Karpas-422 (cell line): Measurements from ENCODE around the gene PEX11A. TPM values are rescaled to one million over a fixed set of nuclear protein-coding genes. Genes with fewer than 3 reads are reported as not detected.

ENCODE experiments used
- DNase-seq: peaks from one replicate; pipeline ENCODE4 v3.0.0-alpha.2; 2015
- H2AFZ ChIP-seq: fragments of 200-600 bp; sonication (generic); 2 replicates; pipeline ENCODE4 v1.6.1; 2014; ENCODE audit warnings: antibody characterized with exemption, low read length, mixed read lengths
- H3K27ac ChIP-seq: fragments of 200-600 bp; sonication (generic); 2 replicates; pipeline ENCODE4 v1.5.1; 2014; ENCODE audit warnings: mild to moderate bottlenecking, low read length, moderate library complexity
- H3K27me3 ChIP-seq: fragments of 200-600 bp; sonication (generic); 2 replicates; pipeline ENCODE4 v1.6.1; 2014; ENCODE audit warnings: low read length, mixed read lengths
- H3K36me3 ChIP-seq: fragments of 200-600 bp; sonication (generic); 2 replicates; pipeline ENCODE4 v1.6.1; 2014; ENCODE audit warnings: low read length, mixed read lengths; ENCODE audit not compliant: insufficient read depth
- H3K4me1 ChIP-seq: fragments of 200-600 bp; sonication (generic); 2 replicates; pipeline ENCODE4 v1.6.1; 2014; ENCODE audit warnings: mild to moderate bottlenecking, low read length, mixed read lengths
- H3K4me2 ChIP-seq: fragments of 200-600 bp; sonication (generic); 2 replicates; pipeline ENCODE4 v1.6.1; 2014; ENCODE audit warnings: low read length, low read depth, mild to moderate bottlenecking; ENCODE audit not compliant: poor library complexity, severe bottlenecking
- H3K4me3 ChIP-seq: fragments of 200-600 bp; sonication (generic); 2 replicates; pipeline ENCODE4 v1.5.1; 2014; ENCODE audit warnings: mild to moderate bottlenecking, antibody characterized with exemption, low read length, mixed read lengths
- H3K79me2 ChIP-seq: fragments of 200-600 bp; sonication (generic); 2 replicates; pipeline ENCODE4 v1.6.1; 2014; ENCODE audit warnings: mild to moderate bottlenecking, low read length, mixed read lengths
- H3K9ac ChIP-seq: fragments of 200-600 bp; sonication (generic); 2 replicates; pipeline ENCODE4 v1.6.0; 2014; ENCODE audit warnings: low read length
- H3K9me2 ChIP-seq: fragments of 200-600 bp; sonication (generic), shearing (Covaris generic); replicated peaks from 2 replicates; pipeline ENCODE4 v1.6.0; 2014; ENCODE audit warnings: mild to moderate bottlenecking, low read length, moderate library complexity; ENCODE audit not compliant: insufficient read depth
- H3K9me3 ChIP-seq: fragments of 300-700, 200-600 bp; sonication (generic); 2 replicates; pipeline ENCODE4 v1.6.1; 2014; ENCODE audit warnings: low read length, mixed read lengths
- H4K20me1 ChIP-seq: fragments of 200-600 bp; sonication (generic); 2 replicates; pipeline ENCODE4 v1.6.1; 2014; ENCODE audit warnings: mild to moderate bottlenecking, antibody characterized with exemption, low read length, low read depth; ENCODE audit not compliant: insufficient read depth
- total RNA-seq: library from RNA; depleted of rRNA; stranded (reverse); fragments of >200 nt; shearing (Covaris generic); gene quantifications from 2 replicates; pipeline ENCODE4 v1.2.3, GENCODE V29; 2014; ENCODE audit warnings: low replicate concordance

The PEX11A gene
- total RNA-seq, 1 experiment from 2014 or later: not detected

DNA sequence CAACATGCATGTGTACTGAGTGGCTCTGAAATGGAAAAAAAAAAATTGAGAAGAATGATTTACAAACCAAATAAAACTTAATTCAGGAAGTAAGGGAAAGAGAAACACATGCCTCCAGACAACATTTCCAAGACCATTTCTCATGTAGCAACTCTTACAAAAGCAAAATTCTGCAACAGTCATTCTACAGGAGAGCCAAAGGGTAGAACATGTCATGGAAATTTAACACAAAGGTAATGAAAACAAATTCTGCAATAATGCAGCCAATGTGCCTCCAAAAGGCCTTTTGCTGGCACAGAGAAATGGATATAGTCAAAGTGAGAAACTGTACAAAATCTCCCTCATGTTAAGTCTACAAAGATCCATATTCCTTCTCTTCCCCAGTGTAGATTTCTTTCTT lies 4.0 kb downstream of the PEX11A start:
- Histone ChIP-seq H3K9me2 (no peaks in the 10 kb centered on the region), H3K4me3 (no peak overlapping the region), H3K27ac (no peak overlapping the region), H3K27me3 (no peaks in the 10 kb centered on the region), H2AFZ (no peak overlapping the region), H3K9me3 (no peaks in the 10 kb centered on the region), H3K36me3 (no peaks in the 10 kb centered on the region), H3K4me1 (no peaks in the 10 kb centered on the region), H4K20me1 (no peaks in the 10 kb centered on the region), H3K4me2 (no peak overlapping the region), H3K9ac (no peak overlapping the region), H3K79me2 (no peaks in the 10 kb centered on the region)
- DNase-seq: no peak

DNA sequence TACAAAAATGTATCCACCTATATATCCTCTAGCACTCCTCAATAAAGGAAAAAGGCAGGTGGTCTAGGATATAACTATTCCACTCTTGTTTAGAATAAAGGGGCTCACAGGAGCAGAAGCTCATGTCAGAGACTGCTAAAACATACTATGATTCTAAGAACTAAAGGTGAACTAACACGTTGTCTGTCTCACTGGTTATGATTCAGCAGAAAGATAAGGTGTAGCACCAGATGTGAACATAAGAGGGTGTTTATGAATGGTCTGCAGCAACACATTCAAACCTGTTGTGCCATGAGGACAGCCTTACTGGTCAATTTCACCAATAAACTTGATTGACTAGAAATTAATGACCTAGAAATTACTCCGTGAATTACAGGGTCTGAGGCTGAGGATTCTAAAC lies 4.6 kb downstream of the PEX11A start:
- H3K36me3 ChIP-seq: no peaks in the 10 kb centered on the region
- H4K20me1 ChIP-seq: no peaks in the 10 kb centered on the region
- no peak overlapping the region for H2AFZ ChIP-seq
- no peaks in the 10 kb centered on the region for H3K4me1 ChIP-seq
- no peaks in the 10 kb centered on the region for H3K27me3 ChIP-seq
- H3K4me2 ChIP-seq: no peak overlapping the region
- no peak overlapping the region for H3K27ac ChIP-seq
- H3K9me3 ChIP-seq: no peaks in the 10 kb centered on the region
- H3K4me3 ChIP-seq: no peak overlapping the region
- H3K79me2 ChIP-seq: no peaks in the 10 kb centered on the region
- H3K9me2 ChIP-seq: no peaks in the 10 kb centered on the region
- H3K9ac ChIP-seq: no peak overlapping the region
- no peak for DNase-seq

GRCh38 chr15:89681146-89681545 lies 9.4 kb downstream of the PEX11A start:
- Histone ChIP-seq H3K9me3 (no peaks in the 10 kb centered on the region), H3K4me3 (no peak overlapping the region), H3K27ac (no peak overlapping the region)

GRCh38 chr15:89680282-89680873 lies 10.2 kb downstream of the PEX11A start:
- Histone ChIP-seq H3K4me2 (no peak overlapping the region), H2AFZ (no peak overlapping the region), H3K27ac (no peak overlapping the region), H3K9ac (no peak overlapping the region), H3K9me3 (no peaks in the 10 kb centered on the region), H3K4me1 (no peaks in the 10 kb centered on the region), H4K20me1 (no peaks in the 10 kb centered on the region), H3K4me3 (no peak overlapping the region), H3K9me2 (no peaks in the 10 kb centered on the region), H3K79me2 (no peaks in the 10 kb centered on the region), H3K27me3 (no peaks in the 10 kb centered on the region), H3K36me3 (no peaks in the 10 kb centered on the region)
- no peak for DNase-seq

More at GRCh38 chr15:89681146-89681545, 9.4 kb downstream of the PEX11A start:
- H3K36me3 ChIP-seq: no peaks in the 10 kb centered on the region
- no peaks in the 10 kb centered on the region for H3K27me3 ChIP-seq
- H3K4me1 ChIP-seq: no peaks in the 10 kb centered on the region
- no peak overlapping the region for H2AFZ ChIP-seq
- DNase-seq: no peak
- no peaks in the 10 kb centered on the region for H3K79me2 ChIP-seq
- no peak overlapping the region for H3K9ac ChIP-seq
- H4K20me1 ChIP-seq: no peaks in the 10 kb centered on the region
- no peak overlapping the region for H3K4me2 ChIP-seq
- H3K9me2 ChIP-seq: no peaks in the 10 kb centered on the region

- no peaks in the 10 kb centered on the region for H3K9me2 ChIP-seq
- no peak within 1 kb of the TSS for H3K4me2 ChIP-seq
- no peak within 1 kb of the TSS for H3K9ac ChIP-seq
- no peaks in the 10 kb centered on the region for H3K27me3 ChIP-seq
- H3K27ac ChIP-seq: no peak within 1 kb of the TSS
- no peaks in the 10 kb centered on the region for H3K79me2 ChIP-seq
- no peak within 1 kb of the TSS for H3K4me3 ChIP-seq
- H3K4me1 ChIP-seq: no peaks in the 10 kb centered on the region
- no peaks in the 10 kb centered on the region for H3K9me3 ChIP-seq
- H2AFZ ChIP-seq: no peak within 1 kb of the TSS
- no peak for DNase-seq
- no peaks in the 10 kb centered on the region for H3K36me3 ChIP-seq
- H4K20me1 ChIP-seq: no peaks in the 10 kb centered on the region
These were observed 11.3 kb downstream of the PEX11A start, which contains the start of gene PLIN1 for GRCh38 chr15:89679212-89679611. TSS of gene PLIN1 (minus strand) at chr15:89679367. CDS start at chr15:89677489, 1,878 bp downstream.

- H3K9me3 ChIP-seq: no peaks in the 10 kb centered on the region
- DNase-seq: no peak
- no peak overlapping the region for H3K4me2 ChIP-seq
- no peak overlapping the region for H3K4me3 ChIP-seq
- H3K36me3 ChIP-seq: no peaks in the 10 kb centered on the region
- no peaks in the 10 kb centered on the region for H3K79me2 ChIP-seq
- H2AFZ ChIP-seq: no peak overlapping the region
- no peaks in the 10 kb centered on the region for H4K20me1 ChIP-seq
- H3K27ac ChIP-seq: no peak overlapping the region
- no peak overlapping the region for H3K9ac ChIP-seq
- H3K9me2 ChIP-seq: no peaks in the 10 kb centered on the region
- no peaks in the 10 kb centered on the region for H3K4me1 ChIP-seq
- H3K27me3 ChIP-seq: no peaks in the 10 kb centered on the region
These were observed 13.2 kb downstream of the PEX11A start for GRCh38 chr15:89677381-89677780.

GRCh38 chr15:89675606-89676005 lies 14.9 kb downstream of the PEX11A start:
- H3K27me3 ChIP-seq: no peaks in the 10 kb centered on the region
- DNase-seq: no peak
- H3K4me1 ChIP-seq: no peaks in the 10 kb centered on the region
- H3K27ac ChIP-seq: no peak overlapping the region
- no peaks in the 10 kb centered on the region for H3K9me2 ChIP-seq
- no peaks in the 10 kb centered on the region for H4K20me1 ChIP-seq
- H3K4me2 ChIP-seq: no peak overlapping the region
- no peak overlapping the region for H3K4me3 ChIP-seq
- H2AFZ ChIP-seq: no peak overlapping the region
- H3K9ac ChIP-seq: no peak overlapping the region
- H3K9me3 ChIP-seq: no peaks in the 10 kb centered on the region
- no peaks in the 10 kb centered on the region for H3K36me3 ChIP-seq
- H3K79me2 ChIP-seq: no peaks in the 10 kb centered on the region

GRCh38 chr15:89674526-89674925 lies 16.0 kb downstream of the PEX11A start:
- no peak overlapping the region for H3K27ac ChIP-seq
- H3K27me3 ChIP-seq: no peaks in the 10 kb centered on the region
- H3K36me3 ChIP-seq: no peaks in the 10 kb centered on the region
- no peaks in the 10 kb centered on the region for H3K4me1 ChIP-seq
- no peak for DNase-seq
- no peak overlapping the region for H2AFZ ChIP-seq
- H4K20me1 ChIP-seq: no peaks in the 10 kb centered on the region
- no peaks in the 10 kb centered on the region for H3K9me3 ChIP-seq
- no peaks in the 10 kb centered on the region for H3K9me2 ChIP-seq
- no peaks in the 10 kb centered on the region for H3K79me2 ChIP-seq
- H3K9ac ChIP-seq: no peak overlapping the region
- no peak overlapping the region for H3K4me2 ChIP-seq
- no peak overlapping the region for H3K4me3 ChIP-seq

DNA sequence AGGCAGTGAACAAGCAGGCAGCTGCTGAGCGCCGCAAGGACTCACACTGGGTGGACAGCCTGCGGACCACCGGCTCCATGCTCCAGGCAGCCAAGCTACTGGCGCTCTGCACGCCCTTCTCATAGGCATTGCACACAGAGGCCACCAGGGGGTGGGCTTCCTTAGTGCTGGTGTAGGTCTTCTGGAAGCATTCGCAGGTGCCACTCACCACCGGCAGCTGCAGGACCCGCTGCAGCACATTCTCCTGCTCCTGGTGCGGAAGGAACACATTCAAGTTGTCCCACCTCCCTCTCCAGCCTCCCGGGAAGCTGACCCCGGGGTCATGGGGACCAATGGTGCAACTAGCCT lies 17.4 kb downstream of the PEX11A start:
- Histone ChIP-seq H3K4me3 (no peak overlapping the region), H3K9ac (no peak overlapping the region), H3K27me3 (no peaks in the 10 kb centered on the region), H2AFZ (no peak overlapping the region), H3K4me2 (no peak overlapping the region), H3K36me3 (no peaks in the 10 kb centered on the region), H3K27ac (no peak overlapping the region), H3K4me1 (no peaks in the 10 kb centered on the region), H3K9me2 (no peaks in the 10 kb centered on the region), H3K79me2 (no peaks in the 10 kb centered on the region), H3K9me3 (no peaks in the 10 kb centered on the region), H4K20me1 (no peaks in the 10 kb centered on the region)
- DNase-seq: peak; percentile 84
